ENCODE data around the gene ZNF507. TPM values are rescaled to one million over a fixed set of nuclear protein-coding genes. Genes with fewer than 3 reads are reported as not detected.

Gene ZNF507
- total RNA-seq, 1 donor from 2014 or later, result 42.3 TPM

GRCh38 chr19:32404933-32405430 lies 59.6 kb downstream of the ZNF507 start:
- TF ChIP-seq, protein P1, sequence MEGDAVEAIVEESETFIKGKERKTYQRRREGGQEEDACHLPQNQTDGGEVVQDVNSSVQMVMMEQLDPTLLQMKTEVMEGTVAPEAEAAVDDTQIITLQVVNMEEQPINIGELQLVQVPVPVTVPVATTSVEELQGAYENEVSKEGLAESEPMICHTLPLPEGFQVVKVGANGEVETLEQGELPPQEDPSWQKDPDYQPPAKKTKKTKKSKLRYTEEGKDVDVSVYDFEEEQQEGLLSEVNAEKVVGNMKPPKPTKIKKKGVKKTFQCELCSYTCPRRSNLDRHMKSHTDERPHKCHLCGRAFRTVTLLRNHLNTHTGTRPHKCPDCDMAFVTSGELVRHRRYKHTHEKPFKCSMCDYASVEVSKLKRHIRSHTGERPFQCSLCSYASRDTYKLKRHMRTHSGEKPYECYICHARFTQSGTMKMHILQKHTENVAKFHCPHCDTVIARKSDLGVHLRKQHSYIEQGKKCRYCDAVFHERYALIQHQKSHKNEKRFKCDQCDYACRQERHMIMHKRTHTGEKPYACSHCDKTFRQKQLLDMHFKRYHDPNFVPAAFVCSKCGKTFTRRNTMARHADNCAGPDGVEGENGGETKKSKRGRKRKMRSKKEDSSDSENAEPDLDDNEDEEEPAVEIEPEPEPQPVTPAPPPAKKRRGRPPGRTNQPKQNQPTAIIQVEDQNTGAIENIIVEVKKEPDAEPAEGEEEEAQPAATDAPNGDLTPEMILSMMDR (IDR thresholded peaks at IDR 0.05; ENCODE audit: unreplicated experiment), result no peak
- peak overlapping the region; percentile 84 for H3K4me3 Mint-ChIP-seq (ENCODE audit: low read depth)
- peak overlapping the region; percentile 97 for H3K27ac Mint-ChIP-seq
- H3K9me3 Mint-ChIP-seq (ENCODE audit: low read depth), result no peaks in the 10 kb centered on the region
- no peaks in the 10 kb centered on the region for H3K27me3 Mint-ChIP-seq
- peaks cover 50% of the 10 kb centered on the region for H3K4me1 Mint-ChIP-seq (ENCODE audit: low read depth)
- H3K36me3 Mint-ChIP-seq (ENCODE audit: insufficient read depth), result peaks cover 13% of the 10 kb centered on the region
- DNase-seq (ENCODE audit: low spot score, unreplicated experiment), result no peak

DNA sequence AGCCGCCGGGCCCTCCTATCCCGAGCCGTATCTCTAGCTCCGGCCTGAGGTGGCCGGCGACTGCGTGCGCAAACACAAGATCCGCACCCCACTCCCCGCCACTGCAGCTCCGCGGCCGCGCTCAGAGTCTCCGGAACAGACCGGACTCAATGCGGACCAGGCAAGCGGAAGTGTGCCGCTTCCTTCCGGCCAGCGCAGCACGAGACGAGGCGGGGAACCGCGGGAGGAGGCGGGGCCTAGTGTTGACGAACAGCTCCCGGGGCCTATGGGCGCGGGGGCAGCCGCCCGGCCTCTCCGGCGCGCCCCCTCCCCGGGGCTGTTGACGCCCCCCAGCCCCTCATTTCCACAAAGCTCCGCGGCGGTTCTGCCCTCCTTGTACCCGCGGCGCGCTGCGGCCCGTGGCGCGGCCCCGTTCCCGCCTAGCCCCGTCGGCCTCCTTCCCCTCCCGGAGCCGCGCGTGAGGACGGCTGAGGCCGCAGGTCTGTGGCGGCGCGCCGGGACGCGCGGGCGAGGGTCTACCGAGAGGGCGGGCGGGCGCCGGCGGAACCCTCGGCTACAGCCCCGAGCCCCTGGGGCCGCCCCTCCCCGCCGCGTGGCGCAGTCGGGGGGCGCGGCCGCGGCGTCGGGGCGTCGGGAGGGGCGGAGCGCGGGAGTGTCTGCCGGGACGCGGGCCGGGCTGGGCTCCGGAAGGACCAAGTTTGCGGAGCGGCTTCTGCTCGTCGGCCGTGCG lies 60.2 kb downstream of the ZNF507 start, which contains the start of gene DPY19L3:
Gene DPY19L3, plus strand, starts transcription at position 340 of the 730 bp plus-strand sequence. CDS start 2,484 bp downstream, outside the sequence.
- peak within 1 kb of the TSS; percentile 84 for H3K4me3 Mint-ChIP-seq (ENCODE audit: low read depth)

GRCh38 chr19:32406161-32407003 lies 61.0 kb downstream of the ZNF507 start:
- peak overlapping the region; percentile 96 for H3K27ac Mint-ChIP-seq

More for the DNA sequence above, 60.2 kb downstream of the ZNF507 start, which contains the start of gene DPY19L3:
- Mint-ChIP-seq H3K9me3 (ENCODE audit: low read depth) (no peaks in the 10 kb centered on the region), H3K27me3 (no peaks in the 10 kb centered on the region), H3K36me3 (ENCODE audit: insufficient read depth) (peaks cover 14% of the 10 kb centered on the region), H3K4me1 (ENCODE audit: low read depth) (peaks cover 50% of the 10 kb centered on the region), H3K27ac (peak within 1 kb of the TSS; percentile 97)
- peak; percentile 94 for DNase-seq (ENCODE audit: low spot score, unreplicated experiment)
- TF ChIP-seq, protein P1 (IDR thresholded peaks at IDR 0.05; ENCODE audit: unreplicated experiment), result no peak

GRCh38 chr19:32407004-32407992 lies 61.9 kb downstream of the ZNF507 start:
- Mint-ChIP-seq H3K9me3 (ENCODE audit: low read depth) (no peaks in the 10 kb centered on the region), H3K27me3 (no peaks in the 10 kb centered on the region), H3K27ac (peak overlapping the region; percentile 96), H3K4me3 (ENCODE audit: low read depth) (peak overlapping the region; percentile 84), H3K4me1 (ENCODE audit: low read depth) (peaks cover 45% of the 10 kb centered on the region), H3K36me3 (ENCODE audit: insufficient read depth) (peaks cover 23% of the 10 kb centered on the region)
- TF ChIP-seq, protein P1 (IDR thresholded peaks at IDR 0.05; ENCODE audit: unreplicated experiment), result no peak
- DNase-seq (ENCODE audit: low spot score, unreplicated experiment), result no peak

More at GRCh38 chr19:32406161-32407003, 61.0 kb downstream of the ZNF507 start:
- peaks cover 20% of the 10 kb centered on the region for H3K36me3 Mint-ChIP-seq (ENCODE audit: insufficient read depth)
- TF ChIP-seq, protein P1 (IDR thresholded peaks at IDR 0.05; ENCODE audit: unreplicated experiment), result peak; percentile 20
- peak overlapping the region; percentile 84 for H3K4me3 Mint-ChIP-seq (ENCODE audit: low read depth)
- no peaks in the 10 kb centered on the region for H3K9me3 Mint-ChIP-seq (ENCODE audit: low read depth)
- no peak for DNase-seq (ENCODE audit: low spot score, unreplicated experiment)
- peaks cover 49% of the 10 kb centered on the region for H3K4me1 Mint-ChIP-seq (ENCODE audit: low read depth)
- H3K27me3 Mint-ChIP-seq, result no peaks in the 10 kb centered on the region
